Measurements from ENCODE around the gene CROCC2.

- TF ChIP-seq CTCF (IDR thresholded peaks at IDR 0.05; ENCODE audit: low read length) = no peak
- no peak for TF ChIP-seq EZH2 (IDR thresholded peaks at IDR 0.05; ENCODE audit: borderline replicate concordance, low read length)
Measured at GRCh38 chr2:240936106-240936505, 30.0 kb downstream of the CROCC2 start.
